Fibroblast of the aortic adventitia (primary cell): ENCODE measurements around the gene TPM1. TPM values are rescaled to one million over a fixed set of nuclear protein-coding genes. Genes with fewer than 3 reads are reported as not detected.
A peak's percentile ranks its signal among the peaks of the same experiment; 100 is the strongest.

ENCODE experiments used
- DNase-seq: peaks from one replicate; pipeline ENCODE4 v3.0.0-alpha.2; 2010; ENCODE audit warnings: low read depth
- H3K4me3 ChIP-seq: 2 replicates; pipeline ENCODE4 v1.5.1; 2011; ENCODE audit warnings: low read depth, mild to moderate bottlenecking, control low read depth, low read length, moderate library complexity
- CTCF ChIP-seq: IDR thresholded peaks from 2 replicates; pipeline ENCODE4 v1.5.1; 2011; ENCODE audit warnings: mild to moderate bottlenecking, low read length, control low read depth, inconsistent platforms; ENCODE audit not compliant: insufficient read depth
- total RNA-seq: library from RNA; depleted of rRNA; stranded (reverse); fragments of >200 nt; gene quantifications from 2 replicates; pipeline ENCODE4 v1.2.3, GENCODE V29; 2012; ENCODE audit warnings: low replicate concordance

Gene TPM1
- total RNA-seq, 1 donor = 261 TPM

GRCh38 chr15:63066272-63066671 is 23.7 kb downstream of the TPM1 start:
- no peak overlapping the region for H3K4me3 ChIP-seq
- TF ChIP-seq CTCF = no peak
- no peak for DNase-seq

GRCh38 chr15:63067306-63067705 is 24.8 kb downstream of the TPM1 start:
- no peak for TF ChIP-seq CTCF
- no peak overlapping the region for H3K4me3 ChIP-seq
- DNase-seq = no peak

- no peak for DNase-seq
- H3K4me3 ChIP-seq = no peak overlapping the region
- TF ChIP-seq CTCF = no peak
These were observed 25.6 kb downstream of the TPM1 start for GRCh38 chr15:63067976-63068743.

GRCh38 chr15:63069616-63070090 is 27.1 kb downstream of the TPM1 start:
- no peak for DNase-seq
- H3K4me3 ChIP-seq = no peak overlapping the region
- TF ChIP-seq CTCF = no peak

- no peak overlapping the region for H3K4me3 ChIP-seq
- DNase-seq = peak; percentile 80
- no peak for TF ChIP-seq CTCF
These were observed 28.2 kb downstream of the TPM1 start for GRCh38 chr15:63070681-63071129.

GRCh38 chr15:63071288-63071909 is 28.9 kb downstream of the TPM1 start:
- DNase-seq = no peak
- no peak for TF ChIP-seq CTCF
- H3K4me3 ChIP-seq = no peak overlapping the region
